GM21723 (cell line): ENCODE results near the gene ASB13.

ENCODE experiments used
- ATAC-seq: cut with Tn5 transposase; IDR thresholded peaks from one replicate; pipeline ENCODE4 v1.9.1; 2021; ENCODE audit warnings: mild to moderate bottlenecking, moderate library complexity; ENCODE audit not compliant: unreplicated experiment

The ASB13 gene

GRCh38 chr10:5666008-5666840 is at the start of gene ASB13:
ASB13 (minus strand) TSS chr10:5666595; CDS start chr10:5666551, 44 bp downstream.
- peak; percentile 73 for ATAC-seq

- ATAC-seq = no peak
Observed at GRCh38 chr10:5711642-5712041, 45.2 kb upstream of the ASB13 start.

DNA sequence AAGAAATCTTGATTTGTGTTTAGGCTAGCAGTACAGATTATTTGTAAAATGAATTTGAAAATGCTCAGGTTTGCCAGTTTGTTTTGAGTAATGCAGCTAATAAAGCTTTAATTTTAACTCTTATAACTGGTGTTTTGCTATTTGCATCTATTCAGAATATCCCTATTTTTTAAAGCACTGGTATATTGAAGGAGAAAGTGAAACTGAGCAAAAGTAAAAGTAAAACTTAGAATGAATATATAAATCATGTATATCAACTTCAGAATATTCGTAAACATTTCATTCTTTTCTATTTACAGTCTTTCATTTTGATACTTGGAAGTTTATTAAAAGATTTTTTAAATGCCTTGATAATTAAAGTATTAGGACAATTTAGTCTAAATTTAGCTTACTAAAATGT is 44.5 kb upstream of the ASB13 start:
- peak; percentile 45 for ATAC-seq

GRCh38 chr10:5709865-5710264 is 43.5 kb upstream of the ASB13 start:
- ATAC-seq = no peak

GRCh38 chr10:5708356-5708755 is 42.0 kb upstream of the ASB13 start:
- ATAC-seq = no peak

DNA sequence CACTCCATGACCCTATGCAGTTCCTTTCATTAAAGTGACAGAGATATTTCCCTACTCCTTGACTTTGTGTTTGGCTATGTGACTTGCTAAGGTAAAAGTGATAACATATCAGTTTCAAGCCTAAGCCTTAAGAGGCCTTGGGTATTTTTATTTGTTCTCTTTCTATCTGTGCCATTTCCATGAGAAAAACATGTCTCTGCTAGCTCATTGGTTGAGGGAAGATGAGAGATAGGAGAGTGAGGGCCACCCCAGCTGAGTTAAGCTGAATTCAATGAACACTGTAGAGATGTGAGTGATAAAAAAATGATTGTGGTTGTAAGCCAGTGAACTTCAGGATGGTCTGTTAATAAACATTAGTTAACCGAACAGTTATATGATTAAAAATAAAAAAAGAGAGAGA is 31.7 kb upstream of the ASB13 start:
- ATAC-seq = no peak

- no peak for ATAC-seq
Observed at GRCh38 chr10:5697342-5697741, 30.9 kb upstream of the ASB13 start.

GRCh38 chr10:5694573-5694972 is 28.2 kb upstream of the ASB13 start:
- no peak for ATAC-seq

DNA sequence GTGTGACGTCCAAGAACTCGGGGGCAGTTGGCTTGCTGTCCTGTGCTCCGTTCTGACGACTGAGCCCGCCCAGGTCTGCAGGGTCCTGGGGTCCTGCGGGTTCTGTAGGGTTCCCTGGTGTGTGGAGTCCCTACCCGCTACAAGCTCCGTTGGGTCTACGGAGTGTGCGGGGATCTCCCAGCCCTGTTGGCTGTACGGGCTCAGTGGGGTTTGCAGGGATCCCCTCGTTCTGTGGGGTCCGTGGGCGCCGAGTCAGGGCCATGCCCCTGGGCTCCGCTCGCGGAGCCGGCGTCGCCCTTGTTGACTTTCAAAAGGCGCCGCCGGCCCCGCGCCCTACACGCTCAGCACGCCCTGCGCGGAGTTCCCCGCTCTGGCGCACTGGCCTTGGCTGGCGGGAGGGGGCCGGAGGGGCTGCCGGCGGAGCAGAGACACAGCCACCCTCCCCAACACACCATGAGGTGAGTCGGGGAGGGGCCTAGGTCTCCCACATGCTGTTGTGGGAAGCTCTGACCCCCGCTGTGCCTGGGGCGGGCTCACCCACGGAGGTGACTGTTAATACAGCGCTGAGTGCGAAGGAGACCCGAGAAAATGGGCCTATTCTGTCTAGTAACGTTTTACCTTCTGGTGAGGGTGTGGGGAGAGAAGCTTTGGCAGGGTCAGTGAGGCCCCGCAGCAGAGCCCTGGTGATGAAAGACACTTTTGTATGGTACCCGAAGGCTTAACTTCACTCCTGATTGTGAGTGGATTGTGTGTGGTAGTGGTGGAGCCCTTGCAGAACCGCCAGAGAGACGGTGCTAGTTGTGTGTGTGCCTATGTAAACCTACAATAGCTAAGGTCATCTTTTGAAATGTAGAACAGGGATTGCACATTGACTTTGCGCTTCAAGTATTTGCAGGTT is 26.3 kb upstream of the ASB13 start:
- ATAC-seq = peak; percentile 83

GRCh38 chr10:5691786-5692185 is 25.4 kb upstream of the ASB13 start:
- ATAC-seq = no peak

DNA sequence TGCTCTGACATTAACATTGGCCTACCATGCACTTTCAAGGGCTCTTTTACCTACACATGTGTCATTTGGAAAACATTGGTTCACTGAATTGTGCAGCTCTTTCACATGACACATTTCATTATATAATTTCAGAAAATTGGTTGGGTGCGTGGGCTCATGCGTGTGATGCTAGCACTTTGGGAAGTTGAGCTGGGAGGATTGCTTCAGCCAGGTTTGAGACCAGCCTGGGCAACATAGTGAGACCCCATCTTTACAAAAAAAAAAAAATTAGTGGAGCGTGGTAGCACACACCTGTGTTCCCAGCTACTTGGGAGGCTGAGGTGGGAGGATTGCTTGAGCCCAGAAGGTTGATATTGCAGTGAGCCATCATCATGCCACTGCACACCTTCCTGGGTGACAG is 22.2 kb upstream of the ASB13 start:
- ATAC-seq = no peak

- no peak for ATAC-seq
Observed at GRCh38 chr10:5685764-5686240, 19.4 kb upstream of the ASB13 start.

- peak; percentile 47 for ATAC-seq
Observed at GRCh38 chr10:5684971-5685763, 18.8 kb upstream of the ASB13 start.

- ATAC-seq = peak; percentile 65
Observed at GRCh38 chr10:5684318-5684970, 18.0 kb upstream of the ASB13 start, which contains the start of gene TASOR2. TASOR2 (plus strand) TSS chr10:5684838; CDS start chr10:5720643, 35,805 bp downstream.

GRCh38 chr10:5683065-5683464 is 16.7 kb upstream of the ASB13 start:
- no peak for ATAC-seq

GRCh38 chr10:5681930-5682329 is 15.5 kb upstream of the ASB13 start:
- ATAC-seq = no peak

DNA sequence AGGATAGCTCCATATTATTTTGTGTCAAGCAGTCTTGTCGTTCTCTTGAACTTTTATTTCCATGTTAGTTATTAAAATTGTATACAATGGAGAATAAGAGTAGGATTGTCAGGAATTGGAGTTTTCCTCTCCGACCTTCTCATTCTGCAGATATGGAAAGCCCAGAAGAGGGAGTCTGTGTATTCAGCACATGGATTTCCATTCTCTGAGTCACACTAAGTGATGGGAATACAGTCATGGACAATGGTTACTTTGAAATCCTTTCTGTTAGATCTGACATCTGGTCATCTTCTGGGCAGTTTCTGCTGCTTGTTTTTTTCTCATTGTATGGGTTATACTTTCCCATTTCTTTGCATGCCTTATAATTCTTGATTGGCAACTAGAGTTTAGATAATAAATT is 13.2 kb upstream of the ASB13 start:
- ATAC-seq = no peak

- ATAC-seq = no peak
Observed at GRCh38 chr10:5679037-5679435, 12.6 kb upstream of the ASB13 start.

DNA sequence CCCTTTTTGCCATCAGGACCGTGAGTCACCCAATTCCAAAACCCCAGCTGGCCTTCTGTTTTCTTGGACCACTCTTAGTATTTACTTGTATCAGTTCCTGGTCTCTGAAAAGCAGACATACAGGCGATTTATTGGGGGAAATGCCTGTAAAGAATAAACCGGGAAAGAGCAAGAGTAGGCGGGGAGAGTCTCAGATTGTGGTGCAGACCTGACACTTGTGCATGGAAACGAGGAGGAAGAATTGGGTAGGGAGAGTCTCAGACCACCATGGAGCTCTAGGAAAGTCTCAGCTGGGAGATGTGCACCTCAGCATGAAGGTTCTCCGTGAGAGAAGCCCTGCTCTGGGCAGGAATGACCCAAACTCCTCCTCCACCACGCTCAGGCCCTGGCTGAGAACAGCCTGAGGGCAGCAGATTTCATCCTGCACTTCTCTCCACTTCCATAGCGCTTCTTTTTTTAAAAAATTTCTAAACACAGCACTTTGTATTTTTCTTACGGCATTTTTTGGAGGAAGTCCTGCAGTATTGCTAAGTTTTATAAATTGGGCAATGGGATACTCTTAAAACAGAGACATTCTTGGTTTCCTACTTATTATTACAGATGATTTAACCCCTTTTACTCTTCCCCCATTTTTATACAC is 12.1 kb upstream of the ASB13 start:
- ATAC-seq = no peak
